A673 (cell line): ENCODE measurements around the gene TSPAN2.

ENCODE experiments used
- EZH2 ChIP-seq: fragments of 200-600 bp; sonication (generic); IDR thresholded peaks from 2 replicates; pipeline ENCODE4 v1.6.1; 2017; ENCODE audit warnings: borderline replicate concordance, low read depth, mild to moderate bottlenecking, mixed read lengths, antibody characterized with exemption, low read length; ENCODE audit not compliant: poor library complexity, severe bottlenecking
- TF ChIP-seq, protein P1 (sequence below): fragments of 300-800, 200-600 bp; sonication (generic); conservative IDR thresholded peaks from 2 replicates; pipeline ENCODE4 v1.5.1; 2017; ENCODE audit warnings: low read depth, mild to moderate bottlenecking, antibody characterized with exemption, low read length, moderate library complexity, mixed read lengths

DNA sequence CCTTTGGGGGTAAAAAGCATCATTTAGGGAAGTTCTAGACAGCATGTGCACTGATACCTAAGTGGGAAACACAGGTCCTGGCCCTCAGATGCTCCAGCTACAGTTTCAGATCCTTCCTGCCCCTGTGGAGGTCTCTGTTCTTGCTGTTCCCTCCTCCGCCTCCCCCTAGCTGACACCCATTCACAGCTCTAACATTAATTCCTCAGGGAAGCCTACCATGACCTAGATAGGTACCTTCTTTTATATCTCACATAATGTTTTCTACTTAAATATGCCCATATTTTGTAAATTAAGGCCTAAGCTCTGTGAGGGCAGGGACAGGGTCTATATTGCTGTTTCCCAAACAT lies 11.3 kb downstream of the TSPAN2 start:
- TF ChIP-seq, protein P1, sequence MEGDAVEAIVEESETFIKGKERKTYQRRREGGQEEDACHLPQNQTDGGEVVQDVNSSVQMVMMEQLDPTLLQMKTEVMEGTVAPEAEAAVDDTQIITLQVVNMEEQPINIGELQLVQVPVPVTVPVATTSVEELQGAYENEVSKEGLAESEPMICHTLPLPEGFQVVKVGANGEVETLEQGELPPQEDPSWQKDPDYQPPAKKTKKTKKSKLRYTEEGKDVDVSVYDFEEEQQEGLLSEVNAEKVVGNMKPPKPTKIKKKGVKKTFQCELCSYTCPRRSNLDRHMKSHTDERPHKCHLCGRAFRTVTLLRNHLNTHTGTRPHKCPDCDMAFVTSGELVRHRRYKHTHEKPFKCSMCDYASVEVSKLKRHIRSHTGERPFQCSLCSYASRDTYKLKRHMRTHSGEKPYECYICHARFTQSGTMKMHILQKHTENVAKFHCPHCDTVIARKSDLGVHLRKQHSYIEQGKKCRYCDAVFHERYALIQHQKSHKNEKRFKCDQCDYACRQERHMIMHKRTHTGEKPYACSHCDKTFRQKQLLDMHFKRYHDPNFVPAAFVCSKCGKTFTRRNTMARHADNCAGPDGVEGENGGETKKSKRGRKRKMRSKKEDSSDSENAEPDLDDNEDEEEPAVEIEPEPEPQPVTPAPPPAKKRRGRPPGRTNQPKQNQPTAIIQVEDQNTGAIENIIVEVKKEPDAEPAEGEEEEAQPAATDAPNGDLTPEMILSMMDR = no peak
- TF ChIP-seq EZH2 = no peak
